ENCODE results near the gene VPS26A. TPM values are rescaled to one million over a fixed set of nuclear protein-coding genes. Genes with fewer than 3 reads are reported as not detected.
"Not testable (repeated sequence)": the region's sequence is repeated elsewhere in the genome, so short reads cannot be mapped to it uniquely, and the experiment has no call there.

VPS26A gene
- polyA plus RNA-seq, 6 donors from 2014 or later = 23.1 to 32.8 (median 31.5) TPM

DNA sequence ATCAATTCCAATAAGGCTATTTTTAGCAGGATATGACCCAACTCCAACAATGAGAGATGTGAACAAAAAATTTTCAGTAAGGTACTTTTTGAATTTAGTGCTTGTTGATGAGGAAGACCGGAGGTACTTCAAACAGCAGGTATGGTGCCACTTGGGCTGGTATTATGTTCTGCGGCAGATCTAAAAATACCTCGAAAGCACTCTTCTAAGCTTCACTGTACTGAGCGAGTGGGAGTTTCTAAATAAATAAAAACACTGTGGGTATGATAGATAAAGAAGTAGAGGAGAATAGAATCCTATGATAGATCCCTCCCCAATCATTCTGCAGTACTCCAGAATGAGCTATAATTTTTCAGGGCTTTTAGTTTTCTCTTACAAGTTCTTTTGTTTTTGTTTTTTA, 44.5 kb downstream of the VPS26A start:
- DNase-seq (no peak), ATAC-seq (ENCODE audit: low read depth in 2 of 2) (no peak)
- H3K27me3 Mint-ChIP-seq = no peaks in the 10 kb centered on the region
- no peaks in the 10 kb centered on the region for H3K9me3 Mint-ChIP-seq
- H3K36me3 Mint-ChIP-seq = peaks cover 0 to 9% of the 10 kb centered on the region in 2 donors
- H3K4me3 Mint-ChIP-seq = no peak overlapping the region
- no peaks in the 10 kb centered on the region for H3K4me1 Mint-ChIP-seq
- no peak overlapping the region for H3K27ac Mint-ChIP-seq

DNA sequence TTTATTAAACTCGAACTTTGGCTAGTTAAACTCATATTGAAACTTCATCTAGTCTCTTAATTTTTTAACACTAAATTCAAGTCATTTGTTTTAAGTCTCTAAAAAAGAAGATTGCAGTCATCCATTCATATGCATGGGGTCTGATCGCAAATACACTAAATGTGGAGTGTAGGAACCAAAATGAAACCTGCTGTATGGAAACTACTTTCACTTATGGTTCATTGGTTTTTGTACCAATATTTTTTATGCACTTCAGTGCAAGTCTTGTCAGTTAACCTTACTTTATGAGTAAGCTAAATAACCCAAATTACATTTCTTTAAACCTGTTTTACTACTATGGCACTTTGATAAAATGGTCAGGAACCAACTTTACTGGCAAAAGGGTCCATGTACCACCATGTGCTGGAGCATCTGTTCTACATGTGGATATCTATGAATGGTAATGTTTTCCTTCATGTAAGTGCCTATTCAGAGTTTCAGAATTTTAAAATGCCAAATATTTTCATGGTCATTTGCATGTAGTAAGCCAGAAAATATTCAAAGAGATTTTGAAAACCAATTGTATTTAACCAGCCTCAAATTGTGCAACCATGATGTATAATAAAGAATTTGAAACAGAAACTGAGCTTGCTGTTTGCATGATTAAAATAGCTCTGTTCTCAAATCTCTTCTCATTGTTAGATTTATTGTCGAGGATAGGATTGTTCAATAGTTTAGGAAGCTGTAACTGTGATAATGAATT, 48.4 kb downstream of the VPS26A start:
- Mint-ChIP-seq H3K27me3 (no peaks in the 10 kb centered on the region), H3K4me3 (no peak overlapping the region), H3K9me3 (no peaks in the 10 kb centered on the region), H3K4me1 (no peaks in the 10 kb centered on the region), H3K36me3 (peaks cover 0 to 9% of the 10 kb centered on the region in 2 donors), H3K27ac (peak overlapping the region in 2 of 6 donors; percentile 12 to 34)
- DNase-seq (no peak), ATAC-seq (ENCODE audit: low read depth in 2 of 2) (no peak)

DNA sequence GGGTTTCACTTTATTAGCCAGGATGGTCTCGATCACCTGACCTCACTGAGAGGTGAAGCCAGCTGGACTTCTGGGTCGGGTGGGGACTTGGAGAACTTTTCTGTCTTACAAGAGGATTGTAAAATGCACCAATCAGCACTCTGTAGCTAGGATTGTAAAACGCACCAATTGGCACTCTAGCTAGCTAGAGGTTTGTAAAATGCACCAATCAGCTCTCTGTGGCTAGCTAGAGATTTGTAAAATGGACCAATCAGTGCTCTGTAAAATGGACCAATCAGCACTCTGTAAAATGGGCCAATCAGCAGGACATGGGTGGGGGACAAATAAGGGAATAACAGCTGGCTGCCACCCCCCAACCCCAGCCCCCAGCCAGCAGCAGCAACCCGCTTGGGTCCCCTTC, 51.3 kb downstream of the VPS26A start:
- H3K36me3 Mint-ChIP-seq; DNase-seq; H3K4me3 Mint-ChIP-seq; H3K27me3 Mint-ChIP-seq; ATAC-seq (ENCODE audit: low read depth in 2 of 2); H3K27ac Mint-ChIP-seq; H3K9me3 Mint-ChIP-seq: not testable (repeated sequence)
- H3K4me1 Mint-ChIP-seq = peaks cover 8 to 17% (median 15%) of the 10 kb centered on the region in 3 donors

DNA sequence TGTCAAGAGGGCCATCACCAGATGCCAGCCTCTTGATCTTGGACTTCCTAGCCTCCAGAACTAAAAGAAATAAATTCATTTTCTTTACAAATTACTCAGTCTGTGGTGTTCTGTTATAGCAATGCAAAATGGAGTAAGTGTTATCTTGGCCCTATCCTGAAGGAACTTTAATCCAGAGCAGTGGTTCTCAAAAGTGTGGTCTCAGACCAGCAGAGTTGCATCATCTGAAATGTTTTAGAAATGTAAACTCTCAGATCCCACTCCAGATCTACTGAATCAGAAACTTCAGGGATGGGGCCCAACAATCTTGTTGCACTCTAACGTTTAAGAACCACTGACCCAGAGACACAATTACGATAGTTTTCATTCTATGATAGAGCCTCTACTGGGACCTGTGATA, 52.8 kb downstream of the VPS26A start:
- peaks cover 20 to 31% (median 24%) of the 10 kb centered on the region in 3 donors for H3K4me1 Mint-ChIP-seq
- DNase-seq = no peak

DNA sequence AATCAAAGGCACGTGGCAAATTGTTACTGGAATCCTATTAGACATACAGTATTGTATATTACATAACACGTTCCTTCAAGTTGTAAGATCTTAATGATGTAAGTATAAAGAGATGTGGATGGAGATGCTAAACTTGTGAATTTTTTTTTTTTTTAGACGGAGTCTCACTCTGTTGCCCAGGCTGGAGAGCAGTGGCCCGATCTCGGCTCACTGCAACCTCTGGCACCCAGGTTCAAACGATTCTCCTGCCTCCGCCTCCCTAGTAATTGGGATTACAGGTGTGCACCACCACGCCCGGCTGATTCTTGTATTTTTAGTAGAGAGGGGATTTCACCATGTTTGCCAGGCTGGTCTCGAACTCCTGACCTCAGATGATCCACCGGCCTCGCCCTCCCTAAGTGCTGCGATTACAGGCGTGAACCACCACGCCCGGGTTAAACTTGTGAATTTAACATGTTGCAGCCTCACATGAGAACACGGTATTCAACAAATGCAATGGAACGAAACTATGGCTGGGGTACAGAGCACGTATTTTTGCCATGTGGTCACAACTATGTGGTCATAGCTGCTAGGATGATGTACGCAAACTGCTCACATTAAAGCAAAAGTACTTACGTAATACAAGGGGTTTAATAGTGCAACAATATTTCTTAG, 55.2 kb downstream of the VPS26A start:
- DNase-seq = no peak
- peak overlapping the region; percentile 92 to 98 (median 96) for H3K4me3 Mint-ChIP-seq
- no peaks in the 10 kb centered on the region for H3K27me3 Mint-ChIP-seq
- H3K36me3 Mint-ChIP-seq = peaks cover 7% of the 10 kb centered on the region in 2 donors
- peaks cover 0 to 1% (median 0%) of the 10 kb centered on the region in 7 donors for H3K9me3 Mint-ChIP-seq
- peak; percentile 56 to 66 for ATAC-seq (ENCODE audit: low read depth in 2 of 2)
- H3K4me1 Mint-ChIP-seq = peaks cover 29 to 44% (median 34%) of the 10 kb centered on the region in 3 donors
- H3K27ac Mint-ChIP-seq = peak overlapping the region; percentile 100

More for the DNA sequence above, 52.8 kb downstream of the VPS26A start:
- peak overlapping the region in 1 of 8 donors; percentile 52 for H3K4me3 Mint-ChIP-seq
- no peaks in the 10 kb centered on the region for H3K27me3 Mint-ChIP-seq
- no peaks in the 10 kb centered on the region for H3K36me3 Mint-ChIP-seq
- ATAC-seq (ENCODE audit: low read depth in 2 of 2) = no peak
- peaks cover 0 to 1% (median 0%) of the 10 kb centered on the region in 7 donors for H3K9me3 Mint-ChIP-seq
- H3K27ac Mint-ChIP-seq = no peak overlapping the region

DNA sequence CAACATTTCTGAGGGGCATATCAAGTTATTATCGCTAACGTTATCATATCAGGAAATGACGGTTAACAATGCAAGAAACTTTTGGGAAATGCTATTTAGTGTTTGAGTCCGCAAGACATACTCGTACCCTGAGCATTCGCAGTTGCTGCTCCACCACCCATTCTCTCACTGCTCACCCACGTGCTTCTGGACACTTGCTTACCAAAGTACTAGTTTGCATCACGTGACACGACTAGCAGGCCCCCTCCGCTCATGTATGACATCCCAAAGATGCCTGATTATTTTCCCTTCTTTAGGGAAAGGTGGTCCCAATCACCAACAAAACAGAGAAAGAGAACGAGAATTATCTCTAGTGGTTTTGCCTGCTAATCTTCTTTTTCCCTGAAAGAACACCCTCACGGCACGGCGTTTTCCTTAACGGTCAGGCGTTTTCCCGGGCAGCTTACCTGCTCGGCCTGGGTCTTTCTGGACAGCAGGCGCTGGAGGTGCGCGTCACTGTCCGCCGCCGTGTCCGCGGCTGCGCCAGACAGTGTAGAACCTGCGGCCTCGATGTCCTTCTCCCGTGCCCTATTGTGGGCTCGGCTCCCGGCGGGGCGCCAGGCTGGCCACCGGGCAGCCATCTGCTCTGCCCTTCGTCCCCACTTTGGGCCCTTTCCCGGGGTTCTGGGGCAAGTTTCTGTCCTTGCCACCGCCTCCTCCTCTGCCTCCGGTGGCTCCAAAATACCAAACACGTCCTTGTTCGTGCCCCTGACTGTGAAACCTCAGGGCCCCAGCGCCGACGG, 56.0 kb downstream of the VPS26A start, which contains the start of gene SUPV3L1:
SUPV3L1 (plus strand) TSS at position 492 of the 782 bp plus-strand sequence; CDS start at position 550, 58 bp downstream.
- no peaks in the 10 kb centered on the region for H3K27me3 Mint-ChIP-seq
- H3K4me3 Mint-ChIP-seq = peak within 1 kb of the TSS; percentile 92 to 98 (median 96)
- peaks cover 7% of the 10 kb centered on the region in 2 donors for H3K36me3 Mint-ChIP-seq
- peak within 1 kb of the TSS; percentile 100 for H3K27ac Mint-ChIP-seq
- peaks cover 29 to 48% (median 34%) of the 10 kb centered on the region in 3 donors for H3K4me1 Mint-ChIP-seq
- DNase-seq (peak; percentile 91), ATAC-seq (ENCODE audit: low read depth in 2 of 2) (peak; percentile 80 to 83)
- peaks cover 0 to 1% (median 0%) of the 10 kb centered on the region in 7 donors for H3K9me3 Mint-ChIP-seq

DNA sequence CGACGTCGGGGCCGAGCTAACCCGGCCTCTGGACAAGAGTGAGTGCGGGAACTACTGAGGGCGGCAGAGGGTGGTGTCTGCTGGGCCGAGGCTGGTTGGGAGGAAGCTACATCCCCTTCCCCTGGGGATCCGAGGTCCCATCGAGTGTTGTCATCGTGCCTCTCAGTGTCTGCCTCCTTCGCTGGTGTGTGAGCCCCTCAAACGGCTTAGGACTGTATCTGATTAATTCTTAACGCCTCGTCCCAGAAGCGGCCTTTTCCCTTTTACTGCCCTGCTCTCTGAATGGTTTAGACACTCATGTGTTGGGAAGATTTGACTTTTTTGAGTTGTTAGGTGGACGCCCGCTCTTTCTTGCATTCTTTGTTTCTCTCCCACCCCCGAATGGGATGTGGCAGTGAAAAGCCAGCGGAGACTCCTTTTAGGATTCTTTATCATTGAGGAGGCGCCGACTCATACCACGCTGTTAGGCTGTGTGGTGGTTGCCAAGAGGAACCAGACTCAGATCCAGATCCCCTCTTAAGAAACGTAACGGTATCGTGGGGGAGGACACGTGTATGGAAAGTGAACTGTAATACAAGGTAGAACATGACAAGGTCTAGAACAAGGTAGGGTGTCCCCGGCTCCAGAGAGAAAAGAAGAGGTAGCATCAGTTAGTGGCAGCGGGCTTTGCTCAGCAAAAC, 56.7 kb downstream of the VPS26A start:
- H3K4me1 Mint-ChIP-seq = peaks cover 29 to 53% (median 34%) of the 10 kb centered on the region in 3 donors
- no peak for DNase-seq
- peaks cover 0 to 1% (median 0%) of the 10 kb centered on the region in 7 donors for H3K9me3 Mint-ChIP-seq
- H3K36me3 Mint-ChIP-seq = peaks cover 7 to 8% of the 10 kb centered on the region in 2 donors
- peak overlapping the region; percentile 100 for H3K27ac Mint-ChIP-seq
- peak overlapping the region; percentile 92 to 98 (median 96) for H3K4me3 Mint-ChIP-seq
- ATAC-seq (ENCODE audit: low read depth in 2 of 2) = no peak
- H3K27me3 Mint-ChIP-seq = no peaks in the 10 kb centered on the region

DNA sequence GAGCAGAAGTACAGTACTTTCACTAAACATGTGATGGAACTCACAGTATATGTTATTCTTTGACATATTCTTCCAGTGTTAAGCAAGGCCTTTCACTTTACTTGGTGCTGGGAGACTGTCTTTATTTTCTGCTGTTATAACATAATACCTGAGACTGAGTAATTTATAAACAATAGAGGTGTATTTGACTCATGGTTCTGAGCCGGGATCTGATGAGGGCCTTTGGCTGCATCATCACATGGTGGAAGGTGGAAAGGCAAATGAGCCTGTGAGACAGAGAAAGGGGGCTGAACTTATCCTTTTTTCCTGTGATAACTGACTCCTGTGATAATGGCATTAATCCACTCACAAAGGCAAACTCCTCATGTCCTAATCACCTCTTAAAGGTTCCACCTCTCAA, 57.5 kb downstream of the VPS26A start:
- ATAC-seq (ENCODE audit: low read depth in 2 of 2) (no peak), DNase-seq (no peak)
- Mint-ChIP-seq H3K4me1 (peaks cover 29 to 53% (median 35%) of the 10 kb centered on the region in 3 donors), H3K36me3 (peaks cover 7 to 11% of the 10 kb centered on the region in 2 donors), H3K27ac (peak overlapping the region in 2 of 6 donors; percentile 100), H3K4me3 (peak overlapping the region in 7 of 8 donors; percentile 32 to 98 (median 95)), H3K9me3 (peaks cover 0 to 1% (median 0%) of the 10 kb centered on the region in 7 donors), H3K27me3 (no peaks in the 10 kb centered on the region)

DNA sequence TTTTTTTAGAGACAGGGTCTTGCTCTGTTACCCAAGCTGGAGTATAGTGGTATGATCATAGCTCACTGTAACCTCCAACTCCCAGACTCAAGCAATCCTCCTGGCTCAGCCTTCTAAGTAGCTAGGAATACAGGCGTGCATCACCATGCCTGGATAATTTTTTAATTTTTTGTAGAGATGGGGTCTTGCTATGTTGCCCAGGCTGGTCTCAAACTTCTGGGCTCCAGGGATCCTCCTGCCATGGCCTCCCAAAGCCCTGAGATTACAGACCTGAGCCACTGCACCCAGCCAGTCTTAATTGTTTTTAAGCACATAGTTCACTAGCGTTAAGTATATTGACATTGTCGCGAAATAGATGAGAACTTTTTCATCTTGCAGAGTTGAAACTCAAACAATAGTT, 58.0 kb downstream of the VPS26A start:
- DNase-seq (no peak), ATAC-seq (ENCODE audit: low read depth in 2 of 2) (no peak)
- peaks cover 0 to 1% (median 0%) of the 10 kb centered on the region in 7 donors for H3K9me3 Mint-ChIP-seq
- H3K27ac Mint-ChIP-seq = no peak overlapping the region
- peaks cover 7 to 11% of the 10 kb centered on the region in 2 donors for H3K36me3 Mint-ChIP-seq
- H3K4me3 Mint-ChIP-seq = peak overlapping the region in 3 of 8 donors; percentile 51 to 96 (median 95)
- no peaks in the 10 kb centered on the region for H3K27me3 Mint-ChIP-seq
- H3K4me1 Mint-ChIP-seq = peaks cover 29 to 53% (median 37%) of the 10 kb centered on the region in 3 donors

DNA sequence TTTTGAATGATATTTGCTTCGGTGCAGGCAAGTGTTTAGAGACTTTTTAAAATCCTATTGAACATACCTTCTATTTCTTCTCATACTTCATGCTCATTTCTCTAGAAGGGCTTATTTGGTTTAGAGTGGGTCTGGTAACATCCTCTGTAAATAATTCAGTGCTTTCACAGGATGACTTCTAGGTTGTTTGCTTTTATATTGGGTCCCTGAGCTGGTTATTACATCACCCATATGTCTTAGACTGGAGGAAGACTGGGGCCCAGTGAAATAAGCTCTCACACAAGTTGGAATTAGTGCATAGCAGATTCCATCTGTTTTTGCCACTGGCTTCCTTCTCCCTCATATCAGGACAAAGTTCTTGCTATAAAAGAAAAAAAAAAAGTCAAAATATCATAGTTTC, 62.5 kb downstream of the VPS26A start:
- H3K9me3 Mint-ChIP-seq = no peaks in the 10 kb centered on the region
- H3K4me3 Mint-ChIP-seq = peak overlapping the region in 1 of 8 donors; percentile 41
- H3K4me1 Mint-ChIP-seq = peaks cover 9 to 25% (median 13%) of the 10 kb centered on the region in 3 donors
- H3K27ac Mint-ChIP-seq = no peak overlapping the region
- peaks cover 11 to 22% of the 10 kb centered on the region in 2 donors for H3K36me3 Mint-ChIP-seq
- H3K27me3 Mint-ChIP-seq = no peaks in the 10 kb centered on the region
- no peak for ATAC-seq (ENCODE audit: low read depth in 2 of 2)
- DNase-seq = no peak

DNA sequence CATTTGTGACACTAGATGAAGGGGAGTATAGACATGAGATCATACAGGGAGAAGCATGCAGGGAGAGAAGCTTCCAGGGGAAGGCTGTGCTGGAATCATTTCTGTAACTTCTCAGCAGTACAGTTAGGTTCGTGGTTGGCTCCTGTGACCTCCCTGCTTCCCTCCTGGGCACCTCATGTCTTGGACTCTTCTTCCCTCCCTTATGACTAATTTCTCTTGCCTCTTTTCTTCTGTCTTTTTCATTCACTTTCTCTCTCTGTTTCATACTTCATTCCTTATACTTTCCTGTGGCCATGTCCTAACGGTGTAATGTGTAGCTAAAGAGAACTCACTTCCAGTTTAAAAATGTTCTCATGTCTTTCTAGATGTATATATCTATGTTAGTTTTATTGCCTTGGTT, 77.1 kb downstream of the VPS26A start:
- DNase-seq (no peak), ATAC-seq (ENCODE audit: low read depth in 2 of 2) (no peak)
- Mint-ChIP-seq H3K4me3 (no peak overlapping the region), H3K27me3 (no peaks in the 10 kb centered on the region), H3K4me1 (no peaks in the 10 kb centered on the region), H3K9me3 (no peaks in the 10 kb centered on the region), H3K36me3 (peaks cover 0 to 5% of the 10 kb centered on the region in 2 donors), H3K27ac (peak overlapping the region in 2 of 6 donors; percentile 27 to 29)

DNA sequence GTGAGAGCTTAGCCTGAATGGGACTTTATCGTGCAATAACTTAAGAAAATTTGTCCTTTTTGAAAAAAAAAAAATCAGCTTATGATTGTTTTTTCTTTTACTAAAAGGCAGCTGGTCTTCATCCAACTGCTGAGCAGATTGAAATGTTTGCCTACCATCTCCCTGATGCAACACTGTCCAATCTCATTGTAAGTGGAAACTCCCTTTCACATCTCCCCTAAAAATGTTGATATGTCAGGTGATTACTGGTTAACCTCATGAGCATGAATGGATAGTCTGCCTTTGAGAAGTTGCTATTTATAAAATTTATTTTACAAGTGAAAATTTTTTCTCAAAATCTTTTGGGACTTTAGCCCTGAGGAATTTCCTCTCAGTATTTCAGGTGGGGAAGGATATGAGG, 78.4 kb downstream of the VPS26A start:
- DNase-seq (no peak), ATAC-seq (ENCODE audit: low read depth in 2 of 2) (peak; percentile 45 to 49)
- no peaks in the 10 kb centered on the region for H3K27me3 Mint-ChIP-seq
- H3K9me3 Mint-ChIP-seq = no peaks in the 10 kb centered on the region
- H3K27ac Mint-ChIP-seq = peak overlapping the region in 1 of 6 donors; percentile 76
- H3K4me1 Mint-ChIP-seq = no peaks in the 10 kb centered on the region
- H3K4me3 Mint-ChIP-seq = no peak overlapping the region
- peaks cover 0 to 6% of the 10 kb centered on the region in 2 donors for H3K36me3 Mint-ChIP-seq

Data from naive B cell (primary cell).